HG03159 (cell line): ENCODE measurements around the gene COL4A1.

ENCODE experiments used
- ATAC-seq: cut with Tn5 transposase; IDR thresholded peaks from one replicate; pipeline ENCODE4 v1.9.1; 2021; ENCODE audit warnings: mild to moderate bottlenecking, moderate library complexity; ENCODE audit not compliant: unreplicated experiment

COL4A1 gene

GRCh38 chr13:110262082-110262436 lies 44.9 kb downstream of the COL4A1 start:
- no peak for ATAC-seq

- ATAC-seq: no peak
Measured at GRCh38 chr13:110261166-110262081, 45.5 kb downstream of the COL4A1 start.

- no peak for ATAC-seq
Measured at GRCh38 chr13:110259651-110260050, 47.3 kb downstream of the COL4A1 start.

- no peak for ATAC-seq
Measured at GRCh38 chr13:110258876-110259631, 47.9 kb downstream of the COL4A1 start.

GRCh38 chr13:110257408-110257807 lies 49.5 kb downstream of the COL4A1 start:
- no peak for ATAC-seq

GRCh38 chr13:110256126-110256905 lies 50.6 kb downstream of the COL4A1 start:
- ATAC-seq: no peak

- ATAC-seq: no peak
Measured at GRCh38 chr13:110254751-110255553, 52.0 kb downstream of the COL4A1 start.

- ATAC-seq: no peak
Measured at GRCh38 chr13:110254151-110254679, 52.7 kb downstream of the COL4A1 start.

GRCh38 chr13:110251193-110251819 lies 55.7 kb downstream of the COL4A1 start:
- no peak for ATAC-seq

- no peak for ATAC-seq
Measured at GRCh38 chr13:110250258-110250891, 56.6 kb downstream of the COL4A1 start.

- no peak for ATAC-seq
Measured at GRCh38 chr13:110249326-110249725, 57.6 kb downstream of the COL4A1 start.

GRCh38 chr13:110248449-110249143 lies 58.4 kb downstream of the COL4A1 start:
- ATAC-seq: no peak

GRCh38 chr13:110246530-110246929 lies 60.4 kb downstream of the COL4A1 start:
- ATAC-seq: no peak

GRCh38 chr13:110245416-110245899 lies 61.5 kb downstream of the COL4A1 start:
- ATAC-seq: no peak

GRCh38 chr13:110244976-110245375 lies 62.0 kb downstream of the COL4A1 start:
- ATAC-seq: no peak

GRCh38 chr13:110244071-110244830 lies 62.7 kb downstream of the COL4A1 start:
- ATAC-seq: no peak

- ATAC-seq: no peak
Measured at GRCh38 chr13:110242615-110243014, 64.3 kb downstream of the COL4A1 start.

GRCh38 chr13:110240943-110241342 lies 66.0 kb downstream of the COL4A1 start:
- ATAC-seq: no peak
